Endothelial cell of umbilical vein (primary cell): ENCODE measurements around the gene SYNE1. TPM values are rescaled to one million over a fixed set of nuclear protein-coding genes. Genes with fewer than 3 reads are reported as not detected.

Source experiments
- BruUV-seq: library from RNA; stranded (reverse); fragments of 400-500 nt; replicated peaks from 2 replicates; lab custom pipeline; 2021; lab: Mats Ljungman, UMichigan
- CTCF ChIA-PET: fragments of 300-600, 350-600 bp; sonication (Branson Sonifier 250); formaldehyde crosslinking; loops from one replicate; lab custom pipeline; 2021; ENCODE audit warnings: antibody characterized with exemption, inconsistent platforms; lab: Charles Lee
- POLR2A ChIA-PET: fragments of 300-600, 350-600 bp; sonication (Branson Sonifier 250); formaldehyde crosslinking; loops from one replicate; lab custom pipeline; 2021; ENCODE audit warnings: antibody characterized with exemption, inconsistent platforms; lab: Charles Lee
- DNase-seq: peaks from one replicate; pipeline ENCODE4 v3.0.0-alpha.2; 2011; ENCODE audit warnings: low read depth, low spot score
- FAIRE-seq: peaks from 2 replicates; lab custom pipeline; 2011; peaks lifted over from hg19 to GRCh38; lab: Jason Lieb, UNC
- H2AFZ ChIP-seq: 2 replicates; pipeline ENCODE4 v1.6.0; 2012; ENCODE audit warnings: low read depth, low read length, control low read depth, inconsistent platforms
- H3K27ac ChIP-seq: 2 replicates; pipeline ENCODE4 v1.5.1; 2011; ENCODE audit warnings: low read depth, mild to moderate bottlenecking, control low read depth, low read length, moderate library complexity; ENCODE audit not compliant: insufficient read depth
- H3K27me3 ChIP-seq, 2 experiments: 2 replicates each; pipeline versions ENCODE4 v1.6.0 to v1.6.1; 2011; ENCODE audit warnings: low read length in 2 of 2, mixed read lengths in 1 of 2; ENCODE audit not compliant: control insufficient read depth in 2 of 2, insufficient read depth in 2 of 2
- H3K36me3 ChIP-seq, 2 experiments: 2 replicates in 1 of 2; 3 replicates in 1 of 2; pipeline ENCODE4 v1.5.1; 2011; ENCODE audit warnings: low read length in 2 of 2, mild to moderate bottlenecking in 1 of 2, moderate library complexity in 1 of 2; ENCODE audit not compliant: control insufficient read depth in 2 of 2, insufficient read depth in 2 of 2; ENCODE audit errors: extremely low read depth in 1 of 2
- H3K4me1 ChIP-seq: 3 replicates; pipeline ENCODE4 v1.5.1; 2011; ENCODE audit warnings: mild to moderate bottlenecking, low read length; ENCODE audit not compliant: control insufficient read depth, insufficient read depth; ENCODE audit errors: extremely low read depth
- H3K4me2 ChIP-seq: 2 replicates; pipeline ENCODE4 v1.6.1; 2011; ENCODE audit warnings: low read length, control low read depth, mixed read lengths; ENCODE audit not compliant: insufficient read depth
- H3K4me3 ChIP-seq, 3 experiments: fragments of 200-600 bp in 1 of 3; sonication (generic), shearing (Covaris generic) in 1 of 3; replicated peaks in 1 of 3; 2 replicates each; pipeline ENCODE4 v1.5.1; 2011 to 2016; ENCODE audit warnings: control low read depth in 3 of 3, low read length in 3 of 3, mild to moderate bottlenecking in 2 of 3, inconsistent platforms in 1 of 3, low read depth in 1 of 3, moderate library complexity in 1 of 3; ENCODE audit not compliant: insufficient read depth in 1 of 3
- H3K79me2 ChIP-seq: 2 replicates; pipeline ENCODE4 v1.6.0; 2012; ENCODE audit warnings: low read length, inconsistent platforms; ENCODE audit not compliant: control insufficient read depth, insufficient read depth
- H3K9ac ChIP-seq: replicated peaks from 2 replicates; pipeline ENCODE3; 2011; ENCODE audit warnings: low read length, control low read depth; ENCODE audit not compliant: insufficient read depth; ENCODE audit errors: extremely low read depth
- H3K9me1 ChIP-seq: replicated peaks from 3 replicates; pipeline ENCODE4 v1.6.0; 2011; ENCODE audit warnings: mild to moderate bottlenecking, low read length; ENCODE audit not compliant: control insufficient read depth, insufficient read depth; ENCODE audit errors: extremely low read depth
- H3K9me3 ChIP-seq: replicated peaks from 2 replicates; pipeline ENCODE4 v1.5.1; 2012; ENCODE audit warnings: low read length, inconsistent platforms; ENCODE audit not compliant: control insufficient read depth, insufficient read depth
- H4K20me1 ChIP-seq: replicated peaks from 2 replicates; pipeline ENCODE3; 2011; ENCODE audit warnings: mild to moderate bottlenecking, low read length; ENCODE audit not compliant: control insufficient read depth, insufficient read depth; ENCODE audit errors: extremely low read depth
- EZH2 ChIP-seq: IDR thresholded peaks from 2 replicates; pipeline ENCODE4 v1.6.1; 2012; ENCODE audit warnings: borderline replicate concordance, low read depth, mild to moderate bottlenecking, moderate library complexity, low read length, inconsistent platforms; ENCODE audit not compliant: severe bottlenecking
- FOS ChIP-seq: IDR thresholded peaks from 2 replicates; pipeline ENCODE4 v1.6.1; 2011; ENCODE audit warnings: mild to moderate bottlenecking, low read length, moderate library complexity, borderline replicate concordance; ENCODE audit not compliant: insufficient read depth
- GATA2 ChIP-seq: IDR thresholded peaks from 2 replicates; pipeline ENCODE4 v1.7.0; 2011; ENCODE audit warnings: low read depth, mild to moderate bottlenecking, moderate library complexity, mixed read lengths, low read length; ENCODE audit not compliant: insufficient read length, insufficient read depth
- JUN ChIP-seq: IDR thresholded peaks from 2 replicates; pipeline ENCODE4 v1.6.1; 2011; ENCODE audit warnings: borderline replicate concordance, low read depth; ENCODE audit not compliant: insufficient read length, insufficient read depth
- MYC ChIP-seq: IDR thresholded peaks from one replicate; pipeline ENCODE4 v1.6.1; 2011; ENCODE audit warnings: mild to moderate bottlenecking, low read depth, low read length
- POLR2A ChIP-seq: IDR thresholded peaks from 2 replicates; pipeline ENCODE4 v1.6.1; 2012; ENCODE audit warnings: low read depth, mild to moderate bottlenecking, control low read depth, low read length
- POLR2AphosphoS5 ChIP-seq: IDR thresholded peaks from 2 replicates; pipeline ENCODE4 v1.6.1; 2012; ENCODE audit warnings: low read depth, mild to moderate bottlenecking, control low read depth, low read length, moderate library complexity; ENCODE audit not compliant: insufficient read depth
- dilution Hi-C: fragments of 300-500 bp; cut with MboI; formaldehyde crosslinking; loops from one replicate; pipeline ENCODE4 v1.15.0; 2019; ENCODE audit warnings: low sequenced_read_pairs; ENCODE audit not compliant: extremely low pct_ligation_motif_present
- intact Hi-C: fragments of 100-400 bp; cut with micrococcal nuclease; formaldehyde crosslinking; loops from one replicate; pipeline ENCODE4 v1.10.0; 2022
- polyA plus RNA-seq, 4 experiments: library from polyadenylated mRNA; depleted of rRNA in 3 of 4; stranded (reverse) in 3 of 4; unstranded in 1 of 4; fragments of >200 nt; gene quantifications; 2 replicates each; pipeline versions ENCODE4 v1.2.1 to v1.2.3, GENCODE V29; 2011 to 2012; ENCODE audit warnings: missing spikeins in 1 of 4
- total RNA-seq: library from RNA; stranded (reverse); gene quantifications from 2 replicates; pipeline ENCODE4 v1.2.3, GENCODE V29; 2021
- TF ChIP-seq, protein P1 (sequence below): IDR thresholded peaks from 2 replicates; pipeline ENCODE4 v1.6.1; 2011; ENCODE audit not compliant: insufficient read depth, insufficient read length
- TF ChIP-seq, protein P2 (sequence below), 2 donors: IDR thresholded peaks; 1 replicate in 1 of 2; 2 replicates in 1 of 2; pipeline ENCODE4 v1.5.1; 2011; ENCODE audit warnings: low read length in 2 of 2, mild to moderate bottlenecking in 2 of 2, moderate library complexity in 2 of 2, control low read depth in 1 of 2, inconsistent platforms in 1 of 2, low read depth in 1 of 2; ENCODE audit not compliant: insufficient read depth in 1 of 2; ENCODE audit errors: extremely low read depth in 1 of 2

Gene SYNE1
- total and polyA plus RNA-seq, 2 donors (not counting 3 experiments of a cell fraction or from before 2014, with no cell fraction given): 26.5 to 52.3 TPM

DNA sequence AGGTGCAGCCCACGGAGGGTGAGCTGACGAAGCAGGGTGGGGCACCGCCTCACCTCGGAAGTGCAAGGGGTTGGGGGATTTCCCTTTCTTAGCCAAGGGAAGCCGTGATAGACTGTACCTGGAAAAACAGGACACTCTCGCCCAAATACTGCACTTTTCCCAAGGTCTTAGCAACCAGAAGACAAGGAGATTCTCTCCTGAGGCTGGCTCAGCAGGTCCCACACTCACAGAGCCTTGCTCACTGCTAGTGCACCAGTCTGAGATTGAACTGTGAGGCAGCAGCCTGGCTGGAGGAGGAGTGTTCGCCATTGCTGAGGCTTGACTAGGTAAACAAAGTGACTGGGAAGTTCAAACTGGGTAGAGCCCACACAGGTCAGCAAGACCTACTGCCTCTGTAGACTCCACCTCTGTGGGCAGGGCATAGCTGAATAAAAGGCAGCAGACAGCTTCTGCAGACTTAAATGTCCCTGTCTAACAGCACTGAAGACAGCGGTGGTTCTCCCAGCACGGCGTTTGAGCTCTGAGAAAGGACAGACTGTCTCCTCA is 28.0 kb downstream of the SYNE1 start:
- no peak for FAIRE-seq
- H3K4me2 ChIP-seq: no peak overlapping the region
- no peaks in the 10 kb centered on the region for H3K4me1 ChIP-seq
- no peak overlapping the region for H3K9ac ChIP-seq
- no peak overlapping the region for H3K27ac ChIP-seq
- H4K20me1 ChIP-seq: no peaks in the 10 kb centered on the region
- H3K4me3 ChIP-seq: no peak overlapping the region
- no peak overlapping the region for H2AFZ ChIP-seq
- POLR2A ChIA-PET: no interaction called here
- no peaks in the 10 kb centered on the region for H3K9me1 ChIP-seq
- DNase-seq: no peak
- dilution Hi-C loops: no loop called here
- BruUV-seq: no TSS peak
- H3K79me2 ChIP-seq: no peaks in the 10 kb centered on the region
- H3K9me3 ChIP-seq: no peaks in the 10 kb centered on the region
- no peaks in the 10 kb centered on the region for H3K36me3 ChIP-seq
- intact Hi-C loops: no loop called here
- CTCF ChIA-PET: no interaction called here
- TF ChIP-seq EZH2 (no peak), JUN (no peak), FOS (no peak), MYC (no peak), GATA2 (no peak), POLR2A (no peak), POLR2AphosphoS5 (no peak)
- TF ChIP-seq, protein P1, sequence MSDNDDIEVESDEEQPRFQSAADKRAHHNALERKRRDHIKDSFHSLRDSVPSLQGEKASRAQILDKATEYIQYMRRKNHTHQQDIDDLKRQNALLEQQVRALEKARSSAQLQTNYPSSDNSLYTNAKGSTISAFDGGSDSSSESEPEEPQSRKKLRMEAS: no peak
- TF ChIP-seq, protein P2, sequence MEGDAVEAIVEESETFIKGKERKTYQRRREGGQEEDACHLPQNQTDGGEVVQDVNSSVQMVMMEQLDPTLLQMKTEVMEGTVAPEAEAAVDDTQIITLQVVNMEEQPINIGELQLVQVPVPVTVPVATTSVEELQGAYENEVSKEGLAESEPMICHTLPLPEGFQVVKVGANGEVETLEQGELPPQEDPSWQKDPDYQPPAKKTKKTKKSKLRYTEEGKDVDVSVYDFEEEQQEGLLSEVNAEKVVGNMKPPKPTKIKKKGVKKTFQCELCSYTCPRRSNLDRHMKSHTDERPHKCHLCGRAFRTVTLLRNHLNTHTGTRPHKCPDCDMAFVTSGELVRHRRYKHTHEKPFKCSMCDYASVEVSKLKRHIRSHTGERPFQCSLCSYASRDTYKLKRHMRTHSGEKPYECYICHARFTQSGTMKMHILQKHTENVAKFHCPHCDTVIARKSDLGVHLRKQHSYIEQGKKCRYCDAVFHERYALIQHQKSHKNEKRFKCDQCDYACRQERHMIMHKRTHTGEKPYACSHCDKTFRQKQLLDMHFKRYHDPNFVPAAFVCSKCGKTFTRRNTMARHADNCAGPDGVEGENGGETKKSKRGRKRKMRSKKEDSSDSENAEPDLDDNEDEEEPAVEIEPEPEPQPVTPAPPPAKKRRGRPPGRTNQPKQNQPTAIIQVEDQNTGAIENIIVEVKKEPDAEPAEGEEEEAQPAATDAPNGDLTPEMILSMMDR (IDR thresholded peaks at IDR 0.05; ENCODE audit: extremely low read depth in 1 of 2, insufficient read depth in 1 of 2, low read depth in 1 of 2, low read length in 2 of 2): no peak
- H3K27me3 ChIP-seq: no peaks in the 10 kb centered on the region
